HEK293T (cell line): ENCODE results near the gene SOX2.

Experiments
- CTCF ChIA-PET: fragments of 350-600 bp; formaldehyde crosslinking; extraction: SDS; loops from one replicate; lab custom pipeline; 2021; ENCODE audit warnings: antibody characterized with exemption, inconsistent platforms; lab: Yijun Ruan, JAX
- POLR2A ChIA-PET: fragments of 350-600 bp; formaldehyde crosslinking; extraction: SDS; loops from one replicate; lab custom pipeline; 2020; ENCODE audit warnings: antibody characterized with exemption, inconsistent platforms; lab: Yijun Ruan, JAX
- DNase-seq: peaks from one replicate; pipeline ENCODE4 v3.0.0; 2012; ENCODE audit warnings: mixed read lengths; ENCODE audit errors: extremely low spot score
- ARNT ChIP-seq: fragments of 450-650 bp; IDR thresholded peaks from 2 replicates; pipeline ENCODE4 v1.6.1; 2017; ENCODE audit warnings: mild to moderate bottlenecking
- BHLHE40 ChIP-seq: fragments of 450-650 bp; IDR thresholded peaks from 2 replicates; pipeline ENCODE4 v1.6.1; 2016; ENCODE audit warnings: mild to moderate bottlenecking, moderate library complexity, borderline replicate concordance
- CTBP1 ChIP-seq: fragments of 450-650 bp; IDR thresholded peaks from 2 replicates; pipeline ENCODE4 v1.6.1; 2016; ENCODE audit warnings: borderline replicate concordance
- ELF4 ChIP-seq: fragments of 450-650 bp; IDR thresholded peaks from 2 replicates; pipeline ENCODE4 v1.6.1; 2017; ENCODE audit warnings: antibody characterized with exemption
- FOXA1 ChIP-seq: fragments of 450-650 bp; IDR thresholded peaks from 2 replicates; pipeline ENCODE4 v1.6.1; 2016; ENCODE audit warnings: mild to moderate bottlenecking
- FOXK2 ChIP-seq: fragments of 450-650 bp; IDR thresholded peaks from 2 replicates; pipeline ENCODE4 v1.6.1; 2016; ENCODE audit warnings: mild to moderate bottlenecking
- FOXM1 ChIP-seq: fragments of 450-650 bp; IDR thresholded peaks from 2 replicates; pipeline ENCODE4 v1.6.1; 2017; ENCODE audit warnings: mild to moderate bottlenecking, borderline replicate concordance
- HDGF ChIP-seq: fragments of 450-650 bp; IDR thresholded peaks from 2 replicates; pipeline ENCODE4 v1.6.1; 2017; ENCODE audit warnings: antibody characterized with exemption, borderline replicate concordance
- L3MBTL2 ChIP-seq: fragments of 450-650 bp; conservative IDR thresholded peaks from 2 replicates; pipeline ENCODE4 v1.6.1; 2016; ENCODE audit warnings: mild to moderate bottlenecking
- LEF1 ChIP-seq: fragments of 450-650 bp; IDR thresholded peaks from 2 replicates; pipeline ENCODE4 v1.6.1; 2017; ENCODE audit warnings: mild to moderate bottlenecking, borderline replicate concordance
- NFRKB ChIP-seq: fragments of 450-650 bp; IDR thresholded peaks from 2 replicates; pipeline ENCODE4 v1.6.1; 2016; ENCODE audit warnings: mild to moderate bottlenecking, moderate library complexity
- PKNOX1 ChIP-seq: fragments of 450-650 bp; IDR thresholded peaks from 2 replicates; pipeline ENCODE4 v1.6.1; 2016
- SP1 ChIP-seq: fragments of 450-650 bp; IDR thresholded peaks from 2 replicates; pipeline ENCODE4 v1.6.1; 2017
- SUZ12 ChIP-seq: fragments of 450-650 bp; IDR thresholded peaks from 2 replicates; pipeline ENCODE4 v1.6.1; 2016; ENCODE audit warnings: mild to moderate bottlenecking
- TARDBP ChIP-seq: fragments of 450-650 bp; IDR thresholded peaks from 2 replicates; pipeline ENCODE4 v1.6.1; 2016
- ZNF384 ChIP-seq: fragments of 450-650 bp; IDR thresholded peaks from 2 replicates; pipeline ENCODE4 v1.6.1; 2016

SOX2 gene

GRCh38 chr3:181691901-181692300 is 19.8 kb upstream of the SOX2 start:
- TF ChIP-seq ELF4 = no peak
- no peak for TF ChIP-seq FOXA1
- no peak for DNase-seq
- ChIA-PET POLR2A (no interaction called here), CTCF (interaction anchor here (0.9 kb wide), 1 partner anchor 10 kb away, joined by 5 read pairs; no protein-coding TSS in a partner anchor)

- ChIA-PET POLR2A (no interaction called here), CTCF (interaction anchor here (0.9 kb wide), 1 partner anchor 9 kb away, joined by 5 read pairs; no protein-coding TSS in a partner anchor)
- TF ChIP-seq NFRKB (no peak), FOXK2 (no peak), FOXM1 (no peak), FOXA1 (no peak), PKNOX1 (no peak), ZNF384 (no peak), SUZ12 (no peak)
- DNase-seq = no peak
These were observed 19.2 kb upstream of the SOX2 start for GRCh38 chr3:181692311-181693145.

GRCh38 chr3:181693280-181693679 is 18.4 kb upstream of the SOX2 start:
- DNase-seq = no peak
- POLR2A ChIA-PET = no interaction called here
- CTCF ChIA-PET = no interaction called here
- TF ChIP-seq ARNT = no peak
- no peak for TF ChIP-seq ZNF384
- TF ChIP-seq LEF1 = no peak

- ChIA-PET POLR2A (no interaction called here), CTCF (no interaction called here)
- DNase-seq = no peak
- TF ChIP-seq ZNF384 = no peak
- TF ChIP-seq L3MBTL2 = no peak
- no peak for TF ChIP-seq ELF4
- TF ChIP-seq PKNOX1 = no peak
These were observed 16.7 kb upstream of the SOX2 start for GRCh38 chr3:181694805-181695660.

GRCh38 chr3:181695661-181696491 is 15.8 kb upstream of the SOX2 start:
- CTCF ChIA-PET = no interaction called here
- no peak for DNase-seq
- TF ChIP-seq ARNT (no peak), FOXA1 (no peak), NFRKB (no peak), BHLHE40 (no peak), FOXM1 (no peak), PKNOX1 (no peak), CTBP1 (no peak), LEF1 (no peak), SP1 (no peak), FOXK2 (no peak), TARDBP (no peak), L3MBTL2 (no peak), HDGF (no peak), SUZ12 (no peak)

GRCh38 chr3:181696626-181697230 is 15.0 kb upstream of the SOX2 start:
- no peak for DNase-seq
- TF ChIP-seq CTBP1 (no peak), SP1 (no peak), PKNOX1 (no peak), FOXK2 (no peak), SUZ12 (no peak)
- CTCF ChIA-PET = no interaction called here
- POLR2A ChIA-PET = no interaction called here

More at GRCh38 chr3:181695661-181696491, 15.8 kb upstream of the SOX2 start:
- POLR2A ChIA-PET = no interaction called here
